H1 (cell line): ENCODE measurements around the gene MAP2K7. TPM values are rescaled to one million over a fixed set of nuclear protein-coding genes. Genes with fewer than 3 reads are reported as not detected.

ENCODE experiments used
- CTCF ChIA-PET: fragments of 300-600 bp; sonication (Branson Sonifier 250); formaldehyde crosslinking; loops from one replicate; lab custom pipeline; 2021; ENCODE audit not compliant: partially characterized antibody; lab: Charles Lee
- POLR2A ChIA-PET: fragments of 300-600 bp; sonication (Branson Sonifier 250); formaldehyde crosslinking; loops from one replicate; lab custom pipeline; 2021; ENCODE audit warnings: inconsistent platforms; ENCODE audit not compliant: partially characterized antibody; lab: Charles Lee
- DNase-seq, 2 experiments: peaks; one replicate each; pipeline versions ENCODE4 v3.0.0 to v3.0.0-alpha.2; 2010 to 2022; ENCODE audit warnings: low spot score in 2 of 2, low read depth in 1 of 2, mixed read lengths in 1 of 2
- FAIRE-seq: peaks from 2 replicates; lab custom pipeline; 2011; peaks lifted over from hg19 to GRCh38; lab: Jason Lieb, UNC
- H2AFZ ChIP-seq: 2 replicates; pipeline ENCODE4 v1.8.1; 2012; ENCODE audit warnings: low read length, inconsistent platforms
- H2AK5ac ChIP-seq: 2 replicates; pipeline ENCODE4 v1.6.1; 2013; ENCODE audit warnings: low read depth, low read length
- H2BK120ac ChIP-seq: replicated peaks from 2 replicates; pipeline ENCODE3; 2013; ENCODE audit warnings: low read depth, low read length, inconsistent platforms
- H2BK12ac ChIP-seq: 2 replicates; pipeline ENCODE4 v1.6.1; 2013; ENCODE audit warnings: low read depth, low read length
- H2BK15ac ChIP-seq: 2 replicates; pipeline ENCODE4 v1.6.1; 2013; ENCODE audit warnings: low read length
- H2BK20ac ChIP-seq: 2 replicates; pipeline ENCODE4 v1.6.1; 2013; ENCODE audit warnings: low read length
- H2BK5ac ChIP-seq: 2 replicates; pipeline ENCODE4 v1.6.1; 2013; ENCODE audit warnings: low read depth, low read length
- H3K14ac ChIP-seq: 2 replicates; pipeline ENCODE4 v1.6.1; 2013; ENCODE audit warnings: inconsistent platforms; ENCODE audit not compliant: insufficient read length
- H3K18ac ChIP-seq: 2 replicates; pipeline ENCODE4 v1.6.1; 2013; ENCODE audit warnings: low read length; ENCODE audit errors: extremely low read depth
- H3K23ac ChIP-seq: 2 replicates; pipeline ENCODE4 v1.6.1; 2013; ENCODE audit warnings: inconsistent platforms; ENCODE audit not compliant: insufficient read length
- H3K23me2 ChIP-seq: 2 replicates; pipeline ENCODE4 v1.6.1; 2013; ENCODE audit warnings: low read depth, low read length
- H3K27ac ChIP-seq: 2 replicates; pipeline ENCODE4 v1.6.1; 2011; ENCODE audit warnings: low read depth, low read length, inconsistent platforms
- H3K27me3 ChIP-seq, 4 experiments: replicated peaks in 1 of 4; 1 replicate in 1 of 4; 2 replicates in 3 of 4; pipeline versions ENCODE4 v1.6.1 to v1.8.1; 2011 to 2013; ENCODE audit warnings: low read length in 3 of 4, mild to moderate bottlenecking in 3 of 4, inconsistent platforms in 2 of 4, mixed read lengths in 2 of 4, moderate library complexity in 1 of 4; ENCODE audit not compliant: control insufficient read depth in 3 of 4, insufficient read depth in 3 of 4; ENCODE audit errors: extremely low read depth in 1 of 4
- H3K36me3 ChIP-seq, 4 experiments: 2 replicates each; pipeline versions ENCODE4 v1.6.1 to v1.8.1; 2011 to 2013; ENCODE audit warnings: mild to moderate bottlenecking in 4 of 4, low read length in 3 of 4, moderate library complexity in 2 of 4, control low read depth in 1 of 4, inconsistent platforms in 1 of 4; ENCODE audit not compliant: insufficient read depth in 4 of 4, control insufficient read depth in 2 of 4
- H3K4ac ChIP-seq: replicated peaks from 2 replicates; pipeline ENCODE3; 2013; ENCODE audit warnings: low read length, low read depth, mixed read lengths, inconsistent platforms; ENCODE audit not compliant: insufficient read length
- H3K4me1 ChIP-seq, 4 experiments: replicated peaks in 1 of 4; 1 replicate in 1 of 4; 2 replicates in 3 of 4; pipeline versions ENCODE4 v1.6.1 to v1.8.1; 2011 to 2013; ENCODE audit warnings: low read length in 3 of 4, inconsistent platforms in 2 of 4, mixed read lengths in 1 of 4; ENCODE audit not compliant: insufficient read depth in 4 of 4, control insufficient read depth in 3 of 4
- H3K4me2 ChIP-seq, 2 experiments: 2 replicates each; pipeline versions ENCODE4 v1.6.1 to v1.8.1; 2011 to 2013; ENCODE audit warnings: low read depth in 2 of 2, low read length in 2 of 2, control low read depth in 1 of 2, inconsistent platforms in 1 of 2, mild to moderate bottlenecking in 1 of 2; ENCODE audit not compliant: insufficient read depth in 1 of 2
- H3K4me3 ChIP-seq, 4 experiments: fragments of 200-600, 300-600 bp in 1 of 4; sonication (generic), shearing (Covaris generic), sonication (Bioruptor Twin) in 1 of 4; 2 replicates each; pipeline versions ENCODE4 v1.5.1 to v1.8.1; 2011 to 2016; ENCODE audit warnings: low read length in 4 of 4, low read depth in 3 of 4, control low read depth in 2 of 4, inconsistent platforms in 2 of 4, mild to moderate bottlenecking in 2 of 4, mixed read lengths in 1 of 4, moderate library complexity in 1 of 4; ENCODE audit not compliant: insufficient read depth in 2 of 4; ENCODE audit errors: extremely low read depth in 1 of 4
- H3K56ac ChIP-seq: replicated peaks from 2 replicates; pipeline ENCODE3; 2013; ENCODE audit warnings: low read depth, mild to moderate bottlenecking, mixed read lengths, low read length, inconsistent platforms; ENCODE audit not compliant: insufficient read length
- H3K79me1 ChIP-seq: 2 replicates; pipeline ENCODE4 v1.6.1; 2013; ENCODE audit warnings: low read depth, low read length, control low read depth
- H3K79me2 ChIP-seq, 2 experiments: 2 replicates each; pipeline versions ENCODE4 v1.6.1 to v1.8.1; 2012 to 2013; ENCODE audit warnings: low read length in 2 of 2, mild to moderate bottlenecking in 2 of 2, inconsistent platforms in 1 of 2; ENCODE audit not compliant: insufficient read depth in 2 of 2, control insufficient read depth in 1 of 2
- H3K9ac ChIP-seq, 4 experiments: replicated peaks in 1 of 4; 1 replicate in 1 of 4; 2 replicates in 3 of 4; pipeline versions ENCODE4 v1.6.1 to v1.8.1; 2011 to 2013; ENCODE audit warnings: low read depth in 3 of 4, low read length in 3 of 4, control low read depth in 2 of 4, mild to moderate bottlenecking in 2 of 4, moderate library complexity in 2 of 4, inconsistent platforms in 1 of 4; ENCODE audit errors: extremely low read depth in 1 of 4
- H3K9me3 ChIP-seq, 2 experiments: 2 replicates each; pipeline versions ENCODE4 v1.6.1 to v1.8.1; 2012 to 2013; ENCODE audit warnings: mild to moderate bottlenecking in 2 of 2, moderate library complexity in 2 of 2, control low read depth in 1 of 2, inconsistent platforms in 1 of 2, low read depth in 1 of 2, low read length in 1 of 2, mixed read lengths in 1 of 2; ENCODE audit not compliant: insufficient read depth in 2 of 2
- H4K20me1 ChIP-seq, 2 experiments: replicated peaks in 1 of 2; 2 replicates each; pipeline versions ENCODE3 to v1.8.1; 2011 to 2013; ENCODE audit warnings: inconsistent platforms in 2 of 2, low read length in 2 of 2, mild to moderate bottlenecking in 1 of 2; ENCODE audit not compliant: insufficient read depth in 2 of 2, control insufficient read depth in 1 of 2
- H4K5ac ChIP-seq: 2 replicates; pipeline ENCODE4 v1.6.1; 2013; ENCODE audit warnings: low read length, low read depth, mixed read lengths, inconsistent platforms; ENCODE audit not compliant: insufficient read length
- H4K8ac ChIP-seq: 2 replicates; pipeline ENCODE4 v1.8.0; 2013; ENCODE audit warnings: mild to moderate bottlenecking, moderate library complexity, low read length, inconsistent platforms; ENCODE audit not compliant: insufficient read depth; ENCODE audit errors: extremely low read depth
- H4K91ac ChIP-seq: replicated peaks from 2 replicates; pipeline ENCODE3; 2013; ENCODE audit warnings: low read length, mixed read lengths, inconsistent platforms; ENCODE audit not compliant: insufficient read length
- BACH1 ChIP-seq: IDR thresholded peaks from 2 replicates; pipeline ENCODE4 v1.6.1; 2012; ENCODE audit warnings: low read length, improper control_type of control experiment
- CBX8 ChIP-seq: fragments of 300-800, 300-1000 bp; sonication (generic); IDR thresholded peaks from 2 replicates; pipeline ENCODE4 v1.7.1; 2016; ENCODE audit warnings: low read depth, low read length, borderline replicate concordance
- CTCF ChIP-seq, 3 experiments: IDR thresholded peaks; 1 replicate in 2 of 3; 2 replicates in 1 of 3; pipeline versions ENCODE4 v1.5.1 to v1.6.1; 2011; ENCODE audit warnings: low read length in 3 of 3, mild to moderate bottlenecking in 3 of 3, inconsistent platforms in 2 of 3, low read depth in 1 of 3, moderate library complexity in 1 of 3; ENCODE audit not compliant: insufficient read depth in 1 of 3; ENCODE audit errors: control extremely low read depth in 1 of 3
- EP300 ChIP-seq, 2 experiments: IDR thresholded peaks; 1 replicate in 1 of 2; 2 replicates in 1 of 2; pipeline ENCODE4 v1.6.1; 2011 to 2012; ENCODE audit warnings: low read depth in 2 of 2, low read length in 2 of 2, mild to moderate bottlenecking in 2 of 2, borderline replicate concordance in 1 of 2, inconsistent platforms in 1 of 2, moderate library complexity in 1 of 2
- KDM4A ChIP-seq: IDR thresholded peaks from one replicate; pipeline ENCODE4 v1.7.1; 2012; ENCODE audit warnings: low read depth, mild to moderate bottlenecking, moderate library complexity, low read length, inconsistent platforms; ENCODE audit not compliant: severe bottlenecking
- PHF8 ChIP-seq: fragments of 200-600 bp; sonication (generic); conservative IDR thresholded peaks from 2 replicates; pipeline ENCODE4 v1.7.1; 2012; ENCODE audit warnings: low read depth, mild to moderate bottlenecking, inconsistent platforms, low read length, moderate library complexity
- SAP30 ChIP-seq: fragments of 300-600 bp; sonication (generic); IDR thresholded peaks from 2 replicates; pipeline ENCODE4 v1.7.1; 2012; ENCODE audit warnings: low read length, moderate library complexity, mild to moderate bottlenecking, inconsistent platforms; ENCODE audit not compliant: insufficient read depth, insufficient replicate concordance
- SRF ChIP-seq: IDR thresholded peaks from 2 replicates; pipeline ENCODE4 v1.6.1; 2011; ENCODE audit warnings: mild to moderate bottlenecking, low read depth, low read length, moderate library complexity
- TAF1 ChIP-seq: IDR thresholded peaks from 2 replicates; pipeline ENCODE4 v1.6.1; 2011; ENCODE audit warnings: mild to moderate bottlenecking, low read depth, low read length
- WGBS, 2 experiments: shearing (Covaris generic) in 1 of 2; methylation state at CpG; one replicate each; pipeline versions ENCODE4 v1.1.6 to v1.1.7; 2013 to 2015; ENCODE audit warnings: low lambda C conversion rate in 2 of 2, mixed read lengths in 2 of 2, inconsistent platforms in 1 of 2, low coverage in 1 of 2, missing lambda C conversion rate in 1 of 2; ENCODE audit not compliant: insufficient replicate concordance in 2 of 2, insufficient coverage in 1 of 2, insufficient read length in 1 of 2; ENCODE audit errors: extremely low coverage in 1 of 2, missing lambda C conversion rate in 1 of 2; 5-methylcytosine and 5-hydroxymethylcytosine counted together
- polyA plus RNA-seq, 7 experiments: library from polyadenylated mRNA; depleted of rRNA in 3 of 7; stranded (reverse) in 5 of 7; unstranded in 2 of 7; fragments of >200 nt in 5 of 7; fragments of 200-250 nt in 2 of 7; gene quantifications; 1 replicate in 5 of 7; 2 replicates in 1 of 7; 4 replicates in 1 of 7; pipeline versions ENCODE4 v1.2.1 to v1.2.3, GENCODE V29; 2011 to 2013; ENCODE audit warnings: missing spikeins in 2 of 7, mixed read lengths in 2 of 7
- total RNA-seq: library from RNA; stranded (reverse); fragmentation: NEBNext Ultra II Directional; extraction: Animal tissue kit (Norgen Biotek cat#: 25700); gene quantifications from 2 replicates; pipeline ENCODE4 v1.2.1, GENCODE V29; 2021

The MAP2K7 gene
- total and polyA plus RNA-seq, 2 of the 8 experiments (the other 6 are each of a cell fraction or from before 2014, with no cell fraction given): 8.9 to 38.3 TPM

DNA sequence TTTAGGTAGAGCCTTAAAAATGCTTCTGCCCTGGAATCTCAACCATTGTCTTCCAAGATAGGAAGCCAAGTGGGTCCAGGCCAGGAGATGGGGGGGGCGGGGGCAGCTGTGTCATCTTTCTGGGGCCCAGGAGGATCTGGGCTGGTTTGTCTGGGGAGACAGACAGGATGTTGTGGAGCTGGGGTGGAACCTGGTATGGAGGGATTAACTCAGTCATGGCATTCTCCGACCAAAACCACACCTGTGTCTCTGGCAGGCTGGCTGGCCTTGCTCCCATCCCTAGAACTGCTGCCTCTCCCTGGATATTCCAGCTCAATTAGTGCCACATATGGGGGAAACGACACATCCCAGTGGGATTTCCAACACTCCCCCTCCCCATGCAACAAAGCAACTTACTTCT is 2.7 kb upstream of the MAP2K7 start:
- Histone ChIP-seq H3K23ac (no peak overlapping the region), H2BK120ac (no peak overlapping the region), H3K14ac (no peak overlapping the region), H3K4me1 (peaks cover 0 to 13% (median 7%) of the 10 kb centered on the region in 4 experiments; a peak in 5 of 7 replicates), H3K4me2 (no peak overlapping the region), H3K9me3 (no peaks in the 10 kb centered on the region), H3K27me3 (no peaks in the 10 kb centered on the region), H3K79me2 (peaks cover 0 to 12% of the 10 kb centered on the region in 2 experiments; a peak in 2 of 4 replicates), H3K27ac (no peak overlapping the region), H3K36me3 (no peaks in the 10 kb centered on the region; a peak in 1 of 8 replicates), H4K8ac (no peak overlapping the region), H2BK5ac (no peak overlapping the region), H3K9ac (no peak overlapping the region), H2BK20ac (no peak overlapping the region), H3K4me3 (no peak overlapping the region), H3K79me1 (peaks cover 9% of the 10 kb centered on the region), H2BK15ac (no peak overlapping the region), H2BK12ac (no peak overlapping the region), H3K18ac (no peak overlapping the region), H4K91ac (no peak overlapping the region), H2AK5ac (no peak overlapping the region), H4K20me1 (no peaks in the 10 kb centered on the region), H3K4ac (no peak overlapping the region), H4K5ac (no peak overlapping the region), H3K23me2 (peaks cover 13% of the 10 kb centered on the region), H3K56ac (no peak overlapping the region), H2AFZ (no peak overlapping the region)
- no peak for FAIRE-seq
- no peak for TF ChIP-seq TAF1
- no peak for TF ChIP-seq KDM4A
- no peak for TF ChIP-seq PHF8
- TF ChIP-seq CTCF (IDR thresholded peaks at IDR 0.05; ENCODE audit: control extremely low read depth in 1 of 3, insufficient read depth in 1 of 3, low read depth in 1 of 3, low read length in 3 of 3): no peak
- no peak for TF ChIP-seq SRF
- TF ChIP-seq CBX8: no peak
- TF ChIP-seq SAP30: no peak
- TF ChIP-seq BACH1: no peak
- TF ChIP-seq EP300 (IDR thresholded peaks at IDR 0.05; ENCODE audit: borderline replicate concordance in 1 of 2, low read depth in 2 of 2, low read length in 2 of 2): no peak
- no peak for DNase-seq
- WGBS, 2 experiments: 75% methylated on average over 3 of the region's 3 CpGs; no CpG with 5 or more reads in 1 of the 2 experiments
- POLR2A ChIA-PET: interaction anchor here (0.7 to 5.0 kb wide), 12 partner anchors 8 to 48 kb away, joined by 3 to 22 read pairs (median 8); partner anchors contain the start of genes LRRC8E, SNAPC2, TGFBR3L and TIMM44
- CTCF ChIA-PET: interaction anchor here (0.6 to 4.9 kb wide), 18 partner anchors 10 to 1393 kb away, joined by 3 to 21 read pairs (median 4); partner anchors contain the start of genes LRRC8E and TGFBR3L
